Calu3 (cell line): Measurements from ENCODE around the gene PJA1. TPM values are rescaled to one million over a fixed set of nuclear protein-coding genes. Genes with fewer than 3 reads are reported as not detected.

ENCODE experiments used
- BruUV-seq: library from RNA; stranded (reverse); fragments of 400-500 nt; replicated peaks from 2 replicates; lab custom pipeline; 2021; lab: Mats Ljungman, UMichigan
- CTCF ChIA-PET: fragments of 300-600 bp; sonication (Branson Sonifier 250); formaldehyde crosslinking; loops from one replicate; lab custom pipeline; 2022; ENCODE audit warnings: antibody characterized with exemption; lab: Charles Lee
- DNase-seq: peaks from one replicate; pipeline ENCODE4 v3.0.0; 2022
- H3K27ac Mint-ChIP-seq: one replicate; pipeline ENCODE4 v1.8.0; 2022; ENCODE audit warnings: mixed read lengths; ENCODE audit not compliant: unreplicated experiment
- H3K27me3 Mint-ChIP-seq: one replicate; pipeline ENCODE4 v1.8.0; 2022; ENCODE audit warnings: mixed read lengths; ENCODE audit not compliant: unreplicated experiment
- H3K36me3 Mint-ChIP-seq: one replicate; pipeline ENCODE4 v1.8.0; 2022; ENCODE audit warnings: mild to moderate bottlenecking, moderate library complexity, mixed read lengths; ENCODE audit not compliant: insufficient read depth, unreplicated experiment
- H3K4me1 Mint-ChIP-seq: one replicate; pipeline ENCODE4 v1.8.0; 2022; ENCODE audit warnings: mild to moderate bottlenecking, low read depth, mixed read lengths; ENCODE audit not compliant: unreplicated experiment
- H3K4me3 Mint-ChIP-seq: one replicate; pipeline ENCODE4 v1.8.0; 2022; ENCODE audit warnings: mild to moderate bottlenecking, low read depth, moderate library complexity, mixed read lengths; ENCODE audit not compliant: unreplicated experiment
- H3K9me3 Mint-ChIP-seq: one replicate; pipeline ENCODE4 v1.8.0; 2022; ENCODE audit warnings: low read depth, mixed read lengths; ENCODE audit not compliant: unreplicated experiment
- CTCF ChIP-seq: fragments of 200-600 bp; IDR thresholded peaks from one replicate; pipeline ENCODE4 v1.8.0; 2022; ENCODE audit warnings: antibody characterized with exemption; ENCODE audit not compliant: unreplicated experiment
- intact Hi-C: fragments of 100-400 bp; cut with micrococcal nuclease; formaldehyde crosslinking; loops from one replicate; pipeline ENCODE4 v1.10.0; 2022; ENCODE audit not compliant: unreplicated experiment
- total RNA-seq: library from RNA; stranded (reverse); gene quantifications from 2 replicates; pipeline ENCODE4 v1.2.3, GENCODE V29; 2022

Gene PJA1
- total RNA-seq, 1 experiment from 2014 or later = 45.6 TPM

GRCh38 chrX:69185886-69186285 lies 20.6 kb upstream of the PJA1 start:
- intact Hi-C loops = no loop called here
- Mint-ChIP-seq H3K9me3 (no peaks in the 10 kb centered on the region), H3K36me3 (no peaks in the 10 kb centered on the region), H3K27ac (no peak overlapping the region), H3K4me1 (peaks cover 8% of the 10 kb centered on the region), H3K27me3 (peaks cover 11% of the 10 kb centered on the region), H3K4me3 (no peak overlapping the region)
- DNase-seq = no peak
- no TSS peak for BruUV-seq
- CTCF ChIA-PET = no interaction called here
- no peak for TF ChIP-seq CTCF

GRCh38 chrX:69185141-69185540 lies 19.9 kb upstream of the PJA1 start:
- BruUV-seq = no TSS peak
- intact Hi-C loops = no loop called here
- DNase-seq = no peak
- Mint-ChIP-seq H3K27ac (no peak overlapping the region), H3K36me3 (no peaks in the 10 kb centered on the region), H3K9me3 (no peaks in the 10 kb centered on the region), H3K4me3 (no peak overlapping the region), H3K27me3 (peaks cover 18% of the 10 kb centered on the region), H3K4me1 (peaks cover 8% of the 10 kb centered on the region)
- CTCF ChIA-PET = no interaction called here
- no peak for TF ChIP-seq CTCF

- H3K27ac Mint-ChIP-seq = no peak overlapping the region
- H3K4me3 Mint-ChIP-seq = no peak overlapping the region
- H3K36me3 Mint-ChIP-seq = no peaks in the 10 kb centered on the region
- peaks cover 8% of the 10 kb centered on the region for H3K4me1 Mint-ChIP-seq
- intact Hi-C loops = no loop called here
- no peak for DNase-seq
- CTCF ChIA-PET = interaction anchor here (0.8 kb wide), 1 partner anchor 18 kb away, joined by 4 read pairs; the partner anchor contains the start of gene PJA1
- no peak for TF ChIP-seq CTCF
- peaks cover 23% of the 10 kb centered on the region for H3K27me3 Mint-ChIP-seq
- no peaks in the 10 kb centered on the region for H3K9me3 Mint-ChIP-seq
- BruUV-seq = no TSS peak
Observed at GRCh38 chrX:69182818-69183380, 17.6 kb upstream of the PJA1 start.

GRCh38 chrX:69179380-69179911 lies 14.2 kb upstream of the PJA1 start:
- Mint-ChIP-seq H3K36me3 (no peaks in the 10 kb centered on the region), H3K9me3 (no peaks in the 10 kb centered on the region), H3K27ac (no peak overlapping the region), H3K4me1 (no peaks in the 10 kb centered on the region), H3K27me3 (peaks cover 23% of the 10 kb centered on the region), H3K4me3 (no peak overlapping the region)
- no peak for TF ChIP-seq CTCF
- intact Hi-C loops = no loop called here
- CTCF ChIA-PET = no interaction called here
- no TSS peak for BruUV-seq
- no peak for DNase-seq
